GM19438 (cell line): Measurements from ENCODE around the gene ISCU.

Source experiments
- ATAC-seq: cut with Tn5 transposase; IDR thresholded peaks from one replicate; pipeline ENCODE4 v1.9.1; 2021; ENCODE audit warnings: low read depth; ENCODE audit not compliant: unreplicated experiment

ISCU gene

GRCh38 chr12:108602209-108602705, 39.9 kb downstream of the ISCU start:
- no peak for ATAC-seq

- ATAC-seq: no peak
Observed at GRCh38 chr12:108602976-108603704, 40.7 kb downstream of the ISCU start.

- ATAC-seq: no peak
Observed at GRCh38 chr12:108603743-108604142, 41.3 kb downstream of the ISCU start.

GRCh38 chr12:108604208-108604941, 42.0 kb downstream of the ISCU start:
- ATAC-seq: no peak

- ATAC-seq: no peak
Observed at GRCh38 chr12:108605000-108605689, 42.7 kb downstream of the ISCU start.

- no peak for ATAC-seq
Observed at GRCh38 chr12:108605690-108606406, 43.5 kb downstream of the ISCU start.

- no peak for ATAC-seq
Observed at GRCh38 chr12:108606492-108606891, 44.1 kb downstream of the ISCU start.

GRCh38 chr12:108607981-108608600, 45.7 kb downstream of the ISCU start:
- ATAC-seq: no peak

GRCh38 chr12:108608616-108609015, 46.2 kb downstream of the ISCU start:
- ATAC-seq: no peak

GRCh38 chr12:108609537-108610335, 47.3 kb downstream of the ISCU start:
- ATAC-seq: no peak

GRCh38 chr12:108610336-108610815, 48.0 kb downstream of the ISCU start:
- no peak for ATAC-seq

GRCh38 chr12:108610856-108611605, 48.6 kb downstream of the ISCU start:
- ATAC-seq: no peak

GRCh38 chr12:108611884-108612415, 49.6 kb downstream of the ISCU start:
- no peak for ATAC-seq

- ATAC-seq: no peak
Observed at GRCh38 chr12:108612788-108613282, 50.4 kb downstream of the ISCU start.

- no peak for ATAC-seq
Observed at GRCh38 chr12:108613548-108613947, 51.2 kb downstream of the ISCU start.

GRCh38 chr12:108614041-108614440, 51.6 kb downstream of the ISCU start:
- no peak for ATAC-seq

- ATAC-seq: no peak
Observed at GRCh38 chr12:108614639-108615038, 52.2 kb downstream of the ISCU start.

- no peak for ATAC-seq
Observed at GRCh38 chr12:108615918-108616317, 53.5 kb downstream of the ISCU start.
